Fibroblast of pulmonary artery (primary cell): ENCODE results near the gene MCMBP.

Experiments
- DNase-seq: peaks from one replicate; pipeline ENCODE4 v3.0.0-alpha.2; 2010; ENCODE audit warnings: low read depth
- H3K4me3 ChIP-seq: replicated peaks from 2 replicates; pipeline ENCODE4 v1.5.1; 2011; ENCODE audit warnings: low read depth, mild to moderate bottlenecking, control low read depth, low read length, moderate library complexity
- TF ChIP-seq, protein P1 (sequence below): IDR thresholded peaks from 2 replicates; pipeline ENCODE4 v1.5.1; 2011; ENCODE audit warnings: mild to moderate bottlenecking, control low read depth, low read length, inconsistent platforms; ENCODE audit errors: missing control alignments

The MCMBP gene

GRCh38 chr10:119849031-119849789 lies 23.4 kb downstream of the MCMBP start:
- no peak overlapping the region for H3K4me3 ChIP-seq
- peak; percentile 85 for DNase-seq
- TF ChIP-seq, protein P1, sequence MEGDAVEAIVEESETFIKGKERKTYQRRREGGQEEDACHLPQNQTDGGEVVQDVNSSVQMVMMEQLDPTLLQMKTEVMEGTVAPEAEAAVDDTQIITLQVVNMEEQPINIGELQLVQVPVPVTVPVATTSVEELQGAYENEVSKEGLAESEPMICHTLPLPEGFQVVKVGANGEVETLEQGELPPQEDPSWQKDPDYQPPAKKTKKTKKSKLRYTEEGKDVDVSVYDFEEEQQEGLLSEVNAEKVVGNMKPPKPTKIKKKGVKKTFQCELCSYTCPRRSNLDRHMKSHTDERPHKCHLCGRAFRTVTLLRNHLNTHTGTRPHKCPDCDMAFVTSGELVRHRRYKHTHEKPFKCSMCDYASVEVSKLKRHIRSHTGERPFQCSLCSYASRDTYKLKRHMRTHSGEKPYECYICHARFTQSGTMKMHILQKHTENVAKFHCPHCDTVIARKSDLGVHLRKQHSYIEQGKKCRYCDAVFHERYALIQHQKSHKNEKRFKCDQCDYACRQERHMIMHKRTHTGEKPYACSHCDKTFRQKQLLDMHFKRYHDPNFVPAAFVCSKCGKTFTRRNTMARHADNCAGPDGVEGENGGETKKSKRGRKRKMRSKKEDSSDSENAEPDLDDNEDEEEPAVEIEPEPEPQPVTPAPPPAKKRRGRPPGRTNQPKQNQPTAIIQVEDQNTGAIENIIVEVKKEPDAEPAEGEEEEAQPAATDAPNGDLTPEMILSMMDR = no peak

GRCh38 chr10:119845656-119846055 lies 27.0 kb downstream of the MCMBP start:
- H3K4me3 ChIP-seq = no peak overlapping the region
- no peak for DNase-seq
- TF ChIP-seq, protein P1 = no peak

DNA sequence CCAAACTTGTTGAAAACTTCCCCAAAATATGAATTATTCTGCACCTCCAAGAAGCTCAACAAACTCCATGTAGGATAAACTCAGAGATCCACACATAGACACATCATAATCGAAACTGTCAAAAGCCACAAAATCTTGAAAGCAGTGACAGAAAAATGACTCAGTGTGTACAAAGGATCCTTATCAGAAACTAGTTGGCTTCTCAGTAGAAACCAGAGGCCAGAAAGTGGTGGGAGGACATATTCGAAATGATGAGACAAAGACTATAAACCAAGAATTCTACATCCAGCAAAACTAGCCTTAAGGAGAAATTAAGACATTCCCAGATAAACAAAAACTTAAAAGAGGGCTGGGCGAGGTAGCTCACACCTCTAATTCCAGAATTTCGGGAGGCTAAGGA lies 38.5 kb downstream of the MCMBP start:
- H3K4me3 ChIP-seq = no peak overlapping the region
- DNase-seq = no peak
- TF ChIP-seq, protein P1 = no peak

GRCh38 chr10:119832951-119833350 lies 39.7 kb downstream of the MCMBP start:
- TF ChIP-seq, protein P1 = no peak
- no peak for DNase-seq
- H3K4me3 ChIP-seq = no peak overlapping the region

DNA sequence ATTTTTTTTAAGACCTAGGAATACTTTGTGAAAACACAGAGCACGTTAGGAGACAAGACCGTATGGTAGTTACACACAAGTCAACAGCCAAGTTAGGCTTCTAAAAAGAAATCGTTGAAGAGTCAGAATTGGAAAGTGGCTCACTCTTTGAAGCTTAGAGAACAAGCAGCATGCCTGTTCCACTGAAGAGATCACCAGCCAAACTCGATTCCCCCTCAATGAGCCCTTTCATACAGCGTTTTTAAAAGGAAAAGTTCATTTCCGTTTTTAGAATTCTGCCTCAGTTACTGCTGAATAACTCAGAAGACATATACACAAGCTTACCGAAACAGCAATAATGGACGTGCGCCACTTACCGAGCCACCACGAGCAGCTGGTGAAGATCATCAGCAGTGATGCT lies 41.0 kb downstream of the MCMBP start:
- TF ChIP-seq, protein P1 = no peak
- H3K4me3 ChIP-seq = no peak overlapping the region
- DNase-seq = no peak

DNA sequence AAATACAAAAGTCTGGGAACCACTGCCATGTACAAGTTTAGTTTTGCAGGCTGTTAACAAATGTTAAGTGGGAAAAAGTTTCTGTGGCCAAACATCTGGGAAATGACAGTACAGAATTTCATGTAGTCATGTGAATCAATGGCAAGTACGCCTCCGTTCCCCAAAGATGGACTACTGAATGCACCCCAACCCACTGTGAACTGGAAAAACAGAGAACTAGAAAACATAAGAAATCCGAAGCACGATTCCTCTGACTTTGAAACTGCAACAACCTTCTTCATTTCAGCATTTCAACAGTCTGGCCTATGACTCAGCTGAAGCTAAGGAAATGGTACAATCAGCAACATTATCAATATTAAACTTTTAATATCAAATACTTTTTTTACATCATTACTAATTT lies 41.8 kb downstream of the MCMBP start:
- DNase-seq = no peak
- H3K4me3 ChIP-seq = no peak overlapping the region

DNA sequence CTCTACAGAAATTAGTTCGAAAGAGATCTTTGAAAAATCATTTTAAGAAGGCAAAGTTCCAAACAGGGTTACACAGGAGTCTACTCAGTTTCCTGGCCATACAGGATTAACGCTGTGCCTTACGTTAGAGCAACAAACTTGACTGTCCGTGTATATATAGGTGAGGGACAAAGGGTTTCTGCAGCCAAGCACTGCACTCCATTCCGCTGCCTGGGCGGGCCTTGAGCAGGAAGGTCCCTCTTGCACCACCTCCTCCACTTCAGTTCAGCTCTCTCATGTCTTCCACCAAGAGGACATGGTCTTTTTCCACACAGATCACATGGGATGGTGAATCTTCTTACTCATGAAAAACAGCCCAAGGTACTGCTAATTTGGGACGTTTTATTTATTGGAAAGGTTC lies 43.2 kb downstream of the MCMBP start:
- no peak overlapping the region for H3K4me3 ChIP-seq
- TF ChIP-seq, protein P1 = no peak
- no peak for DNase-seq

More for the DNA sequence above, 41.8 kb downstream of the MCMBP start:
- TF ChIP-seq, protein P1 = no peak
